ENCODE results near the gene CELF5.
"Not testable (repeated sequence)": the region's sequence is repeated elsewhere in the genome, so short reads cannot be mapped to it uniquely, and the experiment has no call there.

Gene CELF5

DNA sequence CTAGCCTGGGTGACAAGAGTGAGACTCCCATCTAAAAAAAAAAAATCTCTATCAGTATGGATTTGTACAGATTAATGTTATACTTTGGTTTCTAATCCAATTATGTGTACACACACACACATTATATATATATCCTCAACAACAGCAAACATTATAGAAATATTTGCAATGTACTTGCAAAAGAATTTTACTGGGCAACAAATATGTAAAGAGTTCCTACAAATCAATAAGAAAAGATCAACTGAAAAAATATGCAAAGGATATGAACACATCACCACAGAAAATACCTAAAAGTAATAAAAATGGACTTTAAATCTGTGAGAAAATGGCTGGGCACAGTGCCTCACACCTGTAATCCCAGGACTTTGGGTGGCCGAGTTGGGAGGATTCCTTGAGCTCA is 101.0 kb downstream of the CELF5 start:
- DNase-seq = no peak

DNA sequence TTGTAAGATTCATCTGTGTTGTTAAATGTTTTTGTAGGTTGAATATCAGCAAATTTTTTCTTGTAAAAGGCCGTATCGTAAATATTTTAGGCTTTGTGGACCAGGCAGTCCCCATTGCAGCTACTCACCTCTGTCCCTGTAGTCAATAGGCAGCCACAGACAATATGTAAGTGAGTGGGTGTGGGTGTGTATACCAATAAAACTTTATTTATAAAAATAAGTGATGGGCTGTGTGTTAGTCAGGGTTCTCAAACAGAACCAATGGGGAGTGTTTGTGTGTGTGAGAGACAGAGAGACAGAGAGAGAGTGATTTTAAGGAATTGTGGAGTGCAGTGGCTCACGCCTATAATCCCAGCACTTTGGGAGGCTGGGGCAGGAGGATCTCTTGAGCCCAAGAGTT is 104.3 kb downstream of the CELF5 start:
- no peak for DNase-seq

DNA sequence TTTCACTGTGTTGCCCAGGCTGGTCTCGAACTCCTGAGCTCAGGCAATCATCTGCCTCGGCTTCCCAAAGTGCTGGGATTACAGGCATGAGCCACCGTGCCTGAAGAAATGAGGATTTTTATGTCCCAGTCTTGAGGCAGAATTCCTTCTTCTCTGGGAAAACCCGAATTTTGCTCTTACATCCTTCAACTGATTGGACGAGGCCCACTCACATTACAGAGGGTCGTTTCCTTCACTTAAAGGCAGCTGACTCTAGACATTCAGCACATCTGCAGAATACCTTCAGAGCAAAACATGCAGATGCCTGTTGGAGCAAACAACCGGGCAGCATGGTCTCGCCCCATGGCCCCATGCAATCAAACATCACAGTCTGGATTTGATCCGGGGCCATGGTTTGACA is 105.6 kb downstream of the CELF5 start:
- no peak for DNase-seq

DNA sequence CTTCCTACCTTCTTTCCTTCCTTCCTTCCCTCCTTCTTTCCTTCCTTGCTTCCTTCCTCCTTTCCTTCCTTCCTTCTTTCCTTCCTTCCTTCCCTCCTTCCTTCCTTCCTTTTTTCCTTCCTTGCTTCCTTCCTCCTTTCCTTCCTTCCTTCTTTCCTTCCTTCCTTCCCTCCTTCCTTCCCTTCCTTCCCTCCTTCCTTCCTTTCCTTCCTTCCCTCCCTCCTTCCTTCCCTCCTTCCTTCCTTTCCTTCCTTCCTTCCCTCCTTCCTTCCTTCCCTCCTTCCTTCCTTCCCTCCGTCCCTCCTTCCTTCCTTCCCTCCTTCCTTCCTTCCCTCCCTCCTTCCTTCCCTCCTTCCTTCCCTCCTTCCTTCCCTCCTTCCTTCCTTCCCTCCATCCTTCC is 107.8 kb downstream of the CELF5 start:
- not testable (repeated sequence) for DNase-seq

DNA sequence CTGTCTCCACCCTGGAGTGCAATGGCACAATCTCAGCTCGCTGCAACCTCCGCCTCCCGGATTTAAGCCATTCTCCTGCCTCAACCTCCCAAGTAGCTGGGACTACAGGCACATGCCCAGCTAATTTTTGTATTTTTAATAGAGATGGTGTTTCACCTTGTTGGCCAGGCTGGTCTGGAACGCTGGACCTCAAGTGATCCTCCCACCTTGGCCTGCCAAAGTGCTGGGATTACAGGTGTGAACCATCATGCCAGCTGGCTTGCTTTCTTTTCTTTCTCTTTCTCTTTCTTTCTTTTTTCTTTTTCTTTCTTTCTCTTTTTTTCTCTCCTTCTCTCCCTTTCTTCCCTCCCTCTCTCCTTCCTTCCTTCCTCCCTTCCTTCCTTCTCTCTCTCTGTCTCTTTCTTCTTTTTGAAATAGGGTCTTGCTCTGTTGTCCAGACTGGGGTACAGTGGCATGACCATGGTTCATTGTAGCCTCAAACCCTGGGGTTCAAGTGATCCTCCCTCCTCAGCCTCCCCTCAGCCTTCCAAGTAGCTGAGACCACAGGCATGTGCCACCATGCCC is 108.6 kb downstream of the CELF5 start:
- no peak for DNase-seq

DNA sequence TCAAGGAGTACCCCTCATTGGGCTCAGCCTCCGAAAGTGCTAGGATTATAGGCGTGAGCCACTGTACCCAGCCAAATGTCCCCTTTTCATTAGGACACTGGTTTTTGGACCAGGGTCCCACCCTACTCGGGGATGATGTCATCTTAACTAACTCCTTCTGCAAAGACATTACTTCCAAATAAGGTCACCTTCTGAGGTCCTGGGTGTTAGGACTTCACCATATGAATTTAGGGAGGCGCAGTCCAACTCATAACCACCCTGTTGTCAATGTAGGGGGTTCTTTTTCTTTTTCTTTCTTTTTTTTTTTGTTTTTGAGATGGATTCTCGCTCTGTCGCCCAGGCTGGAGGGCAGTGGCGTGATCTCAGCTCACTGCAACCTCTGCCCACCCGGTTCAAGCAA is 109.2 kb downstream of the CELF5 start:
- no peak for DNase-seq

DNA sequence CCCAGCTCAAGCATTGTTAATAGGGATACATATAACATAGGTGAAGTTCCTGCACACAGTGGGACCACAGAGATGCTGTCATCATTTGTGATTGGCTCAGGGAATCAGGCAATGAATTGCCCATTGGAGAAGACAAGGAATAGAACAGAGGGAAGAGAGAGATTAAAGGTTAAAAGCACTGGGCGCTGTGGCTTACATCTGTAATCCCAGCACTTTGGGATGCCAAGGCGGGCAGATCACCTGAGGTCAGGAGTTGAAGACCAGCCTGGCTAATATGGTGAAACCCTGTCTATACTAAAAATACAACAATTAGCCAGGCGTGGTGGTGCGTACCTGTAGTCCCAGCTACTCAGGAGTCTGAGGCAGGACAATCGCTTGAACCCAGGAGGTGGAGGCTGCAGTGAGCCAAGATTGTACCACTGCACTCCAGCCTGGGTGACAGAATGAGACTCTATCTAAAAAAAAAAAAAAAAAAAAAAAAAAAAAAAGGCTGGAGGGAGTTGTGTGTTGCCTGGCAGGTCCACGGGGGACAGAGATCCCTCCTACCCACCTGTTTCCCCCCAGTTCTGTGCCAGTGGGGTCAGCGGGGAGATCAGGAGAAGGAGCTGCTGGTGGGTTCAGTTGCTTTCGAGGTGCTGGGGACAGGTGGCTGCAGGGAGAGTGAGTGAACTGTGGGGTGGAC is 110.4 kb downstream of the CELF5 start:
- DNase-seq = not testable (repeated sequence)

DNA sequence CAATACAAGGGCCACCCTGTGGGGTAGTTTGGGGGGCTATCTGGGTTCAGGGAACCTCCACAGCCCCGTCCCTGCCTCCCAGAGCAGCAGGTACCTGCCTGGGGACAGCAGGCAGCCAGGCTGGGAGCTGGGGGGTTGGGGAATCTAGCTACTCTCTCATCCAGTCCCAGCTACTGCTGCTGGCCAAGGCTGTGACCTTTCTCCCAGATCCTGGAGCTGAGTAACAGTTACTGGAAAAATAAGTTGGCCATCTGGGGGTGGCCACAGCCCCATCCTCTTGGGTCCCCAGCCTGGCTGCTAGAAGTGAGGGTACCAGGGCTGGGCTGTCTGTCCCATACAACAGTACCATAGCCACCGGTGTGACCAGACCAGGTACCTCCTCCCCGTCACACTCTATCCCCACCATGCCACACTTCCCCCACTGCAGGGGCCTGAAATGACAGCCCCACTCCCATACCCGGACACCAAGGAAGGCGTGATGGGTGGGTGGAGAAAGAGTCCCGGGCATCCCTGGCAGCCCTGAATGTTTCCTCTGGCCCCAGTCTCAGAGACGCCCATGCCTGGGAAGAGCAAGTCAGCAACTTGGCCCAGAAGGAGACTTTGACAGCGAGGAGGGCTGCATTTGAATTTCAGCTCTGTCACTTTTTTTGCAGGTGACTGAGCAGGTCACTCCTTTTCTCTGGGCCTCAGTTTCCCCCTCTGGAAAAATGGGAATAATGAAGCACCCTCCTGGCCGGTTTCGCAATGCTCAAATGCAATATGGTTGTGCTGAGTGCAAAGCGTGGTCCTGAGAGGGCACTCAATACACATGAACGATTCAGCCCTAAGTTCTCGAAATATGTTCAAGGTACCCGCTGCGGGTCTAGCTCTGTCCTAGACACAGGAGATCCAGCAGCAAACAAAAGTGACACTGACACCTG is 111.2 kb downstream of the CELF5 start:
- DNase-seq = no peak

DNA sequence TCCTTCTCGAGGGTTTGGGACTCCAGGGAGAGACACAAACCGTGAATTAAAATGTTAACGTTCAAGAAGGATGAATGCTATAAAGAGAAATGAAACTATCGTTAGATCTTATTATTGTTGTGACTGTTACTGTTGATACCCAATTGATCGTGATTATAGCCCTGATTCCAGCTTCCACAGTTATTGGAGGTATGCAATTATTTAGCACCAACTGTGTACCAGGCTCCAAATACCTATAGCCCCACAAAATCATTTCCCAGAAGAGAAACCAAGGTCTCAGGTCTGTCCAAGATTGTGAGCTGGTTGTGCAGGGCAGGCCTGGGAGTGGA is 111.9 kb downstream of the CELF5 start:
- no peak for DNase-seq

DNA sequence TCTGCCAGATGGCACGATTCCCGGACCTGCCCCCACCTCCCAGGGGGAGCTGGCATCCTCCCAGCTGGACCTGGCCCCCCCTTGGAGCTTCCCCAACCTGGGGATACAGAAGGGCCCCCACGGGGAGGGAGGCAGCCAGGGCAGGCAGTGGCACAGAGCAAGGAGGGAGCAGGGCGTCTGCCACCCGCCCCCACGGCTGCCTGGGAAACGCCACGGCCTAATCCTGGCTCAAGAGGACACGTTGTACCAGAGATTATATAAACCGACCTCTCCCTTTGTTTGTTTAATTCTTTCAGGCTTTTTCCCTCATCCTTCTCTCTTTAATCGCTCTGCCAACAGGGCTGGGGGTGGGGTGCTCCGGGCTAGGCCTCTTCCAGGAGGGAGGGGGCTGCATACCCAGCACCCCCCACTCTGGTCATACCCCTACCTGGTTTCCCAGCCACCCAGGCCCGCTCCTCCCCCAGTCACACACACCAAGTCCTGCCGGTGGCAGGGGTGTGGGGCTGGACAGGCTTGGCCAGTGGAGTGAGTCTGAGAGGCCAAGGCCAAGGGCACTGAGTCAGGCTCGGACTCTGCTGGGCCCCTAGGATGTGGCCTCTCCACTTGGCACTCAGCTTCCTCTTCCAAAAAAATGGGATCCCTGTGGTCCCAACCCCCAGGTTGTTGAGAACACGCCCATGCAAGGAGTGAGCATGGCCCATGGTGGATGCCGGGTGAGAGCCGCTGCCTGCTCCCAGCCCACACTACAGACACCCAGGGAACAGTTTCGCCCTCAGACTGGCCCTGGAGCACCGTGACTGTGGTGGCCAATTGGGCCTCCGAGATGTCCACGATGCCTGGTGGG is 112.4 kb downstream of the CELF5 start:
- no peak for DNase-seq

DNA sequence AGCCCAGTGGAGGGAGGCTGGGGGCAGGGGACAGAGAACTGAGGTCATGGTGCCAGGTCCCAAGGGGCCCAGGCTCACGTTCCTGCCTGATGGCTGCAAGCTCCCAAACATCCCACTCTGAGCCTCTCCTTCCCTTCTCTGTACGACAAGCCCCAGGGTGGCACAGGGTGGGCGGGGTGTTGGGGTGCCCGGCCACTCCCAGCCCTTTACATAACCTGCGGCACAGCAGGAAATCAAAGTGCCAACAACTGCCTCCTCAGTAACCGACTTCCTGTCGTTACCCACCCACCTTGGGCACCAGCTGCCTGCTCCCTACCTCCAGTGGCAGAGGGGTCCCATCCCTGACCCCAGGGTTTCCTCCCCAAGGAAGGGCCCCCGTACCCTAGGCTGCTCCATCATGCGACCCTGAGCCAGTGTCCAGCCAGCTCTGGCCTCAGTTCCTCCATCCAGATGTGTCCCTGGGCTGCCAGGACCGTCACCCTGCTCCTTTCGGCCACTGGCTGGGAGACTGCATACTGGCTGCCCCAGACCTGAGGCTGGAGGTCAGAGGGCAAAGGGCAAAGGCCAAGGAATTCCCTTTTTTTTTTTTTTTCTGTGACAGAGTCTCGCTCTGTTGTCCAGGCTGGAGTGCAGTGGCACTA is 114.2 kb downstream of the CELF5 start:
- DNase-seq = peak in 2 of 4 experiments; percentile 52 to 60

DNA sequence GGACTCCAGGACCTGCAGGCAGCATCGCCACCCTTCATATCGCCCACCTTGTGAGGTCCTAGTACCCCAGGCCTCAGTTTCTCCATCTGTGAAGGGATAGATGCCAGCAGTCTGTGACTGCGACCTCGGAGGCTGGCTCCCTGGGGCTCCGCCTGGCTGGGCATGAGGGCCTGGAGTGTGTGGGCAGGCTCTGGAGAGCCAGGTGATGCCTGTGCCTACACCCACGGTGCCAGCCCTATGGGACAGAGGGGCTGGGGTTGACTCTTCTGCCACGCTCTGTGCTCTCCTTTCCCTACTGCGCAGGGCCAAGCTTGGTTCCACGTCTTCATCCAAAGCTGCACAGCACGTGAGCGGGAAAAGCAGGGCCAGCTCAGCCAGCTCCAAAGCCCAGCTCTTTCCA is 115.9 kb downstream of the CELF5 start:
- DNase-seq = no peak

DNA sequence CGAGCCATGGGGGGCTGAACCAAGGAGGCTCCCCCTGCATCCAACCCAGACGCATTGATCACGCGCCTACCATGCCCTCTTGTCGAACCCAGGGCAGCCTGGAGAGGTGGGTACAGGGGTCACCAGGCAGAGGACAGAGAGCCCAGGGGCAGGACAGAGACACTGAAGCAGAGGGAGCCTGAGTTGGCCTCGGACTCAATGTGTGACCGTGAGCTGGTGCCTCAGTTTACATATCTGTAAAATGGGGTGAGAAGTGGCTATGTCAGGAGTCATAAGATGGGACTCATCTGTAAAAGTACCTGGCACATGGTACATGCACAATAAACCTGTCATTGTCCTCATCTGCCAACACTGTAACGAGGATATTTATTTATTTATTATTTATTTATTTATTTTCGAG is 117.8 kb downstream of the CELF5 start:
- no peak for DNase-seq

DNA sequence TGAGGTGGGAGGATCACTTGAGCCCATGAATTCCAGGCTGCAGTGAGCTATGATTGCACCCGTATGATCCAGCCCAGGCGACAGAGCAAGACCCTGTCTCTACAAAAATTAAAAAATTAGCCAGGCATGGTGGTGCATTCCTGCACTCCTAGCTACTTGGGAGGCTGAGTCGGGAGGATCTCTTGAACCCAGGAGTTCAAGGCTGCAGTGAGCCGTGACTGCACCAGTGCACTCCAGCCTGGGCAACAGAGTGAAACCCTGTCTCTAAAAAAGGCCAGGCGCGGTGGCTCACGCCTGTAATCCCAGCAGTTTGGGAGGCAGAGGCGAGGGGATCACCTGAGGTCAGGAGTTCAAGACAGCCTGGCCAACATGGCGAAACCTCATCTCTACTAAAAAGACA is 118.5 kb downstream of the CELF5 start:
- DNase-seq = not testable (repeated sequence)

DNA sequence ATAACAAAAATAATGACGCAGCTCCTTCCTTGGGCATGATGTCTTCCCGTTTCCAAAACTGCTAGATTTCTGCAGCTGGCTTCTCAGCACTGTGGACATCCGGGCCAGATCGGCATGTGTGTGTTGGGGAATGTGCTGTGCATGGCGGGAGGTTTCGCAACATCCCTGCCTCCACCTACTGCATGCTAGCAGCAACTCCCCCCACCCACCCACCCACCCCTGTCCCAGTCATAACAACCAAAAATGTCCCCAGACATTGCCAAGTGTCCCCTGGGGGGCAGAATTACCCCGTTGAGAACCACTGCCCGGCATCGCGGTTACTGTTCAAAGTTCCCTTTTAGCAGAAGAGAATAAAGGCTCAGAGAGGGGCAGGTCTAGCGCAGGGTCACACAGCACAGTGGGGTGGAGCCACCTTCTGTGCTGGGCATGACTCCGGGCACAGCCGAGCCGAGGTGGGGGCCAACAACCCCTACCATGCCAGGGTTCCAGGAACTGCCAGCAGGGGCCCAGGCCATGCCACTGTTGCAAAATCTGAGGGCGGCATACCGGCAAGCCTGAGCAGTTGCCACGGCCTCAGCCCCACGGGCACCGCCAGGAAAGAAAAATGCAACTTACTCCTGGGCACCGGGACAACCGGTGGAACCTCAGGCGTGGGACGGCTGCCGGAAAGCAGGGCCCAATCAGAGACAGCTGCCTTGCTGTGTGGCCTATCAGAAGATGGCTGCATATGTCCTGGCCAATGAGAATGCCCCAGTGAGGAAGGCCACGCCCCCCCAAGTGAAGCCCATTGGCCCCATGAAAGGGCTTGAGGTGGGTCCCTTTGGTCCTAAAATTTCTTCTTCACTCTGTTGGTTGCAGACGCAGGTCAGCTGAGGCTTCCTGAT is 119.4 kb downstream of the CELF5 start:
- DNase-seq = no peak

DNA sequence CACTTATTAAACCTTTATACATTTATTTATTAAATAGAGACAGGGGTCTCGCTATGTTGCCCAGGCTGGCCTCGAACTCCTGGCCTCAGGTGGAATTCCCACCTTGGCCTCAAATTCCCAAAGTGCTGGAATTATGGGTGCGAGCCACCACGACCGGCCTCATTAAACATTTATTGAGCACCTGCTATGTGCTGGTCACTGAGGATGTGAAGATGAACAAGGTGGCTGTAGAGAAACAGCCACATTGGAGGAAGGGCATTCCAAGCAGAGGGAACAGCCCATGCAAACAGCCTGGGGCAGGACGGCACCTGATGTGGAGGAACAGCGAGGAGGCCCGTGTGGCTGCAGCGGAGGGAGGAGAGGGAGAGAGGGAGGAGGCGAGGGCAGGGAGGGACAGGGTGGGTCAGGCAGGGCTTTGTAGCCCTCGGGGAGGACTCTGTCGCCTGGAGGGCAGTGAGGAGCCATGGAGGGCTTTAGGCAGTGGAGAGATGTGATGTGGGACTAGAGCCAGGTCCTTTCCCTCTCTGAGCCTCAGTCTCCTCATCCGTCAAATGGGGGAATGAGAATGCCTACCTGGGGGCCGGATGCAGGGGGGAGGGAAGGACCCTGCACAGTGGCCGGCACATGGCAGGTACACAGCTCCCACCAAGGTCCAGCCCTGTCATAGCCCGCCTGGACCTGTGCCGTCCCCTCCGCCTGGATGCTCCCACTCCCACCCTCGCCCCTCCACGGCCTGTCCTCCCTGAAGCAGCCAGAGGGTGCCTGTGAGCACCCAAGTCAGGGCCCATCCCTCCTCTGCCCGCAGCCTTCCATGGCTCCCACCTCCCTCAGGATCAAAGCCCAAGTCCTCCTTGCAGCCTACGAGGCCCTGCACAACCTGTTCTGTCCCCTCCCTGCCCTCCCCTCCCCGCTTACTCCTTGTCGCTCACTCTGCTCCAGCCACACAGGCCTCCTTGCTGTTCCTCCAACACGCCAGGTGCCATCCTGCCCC is 120.4 kb downstream of the CELF5 start:
- DNase-seq = no peak

DNA sequence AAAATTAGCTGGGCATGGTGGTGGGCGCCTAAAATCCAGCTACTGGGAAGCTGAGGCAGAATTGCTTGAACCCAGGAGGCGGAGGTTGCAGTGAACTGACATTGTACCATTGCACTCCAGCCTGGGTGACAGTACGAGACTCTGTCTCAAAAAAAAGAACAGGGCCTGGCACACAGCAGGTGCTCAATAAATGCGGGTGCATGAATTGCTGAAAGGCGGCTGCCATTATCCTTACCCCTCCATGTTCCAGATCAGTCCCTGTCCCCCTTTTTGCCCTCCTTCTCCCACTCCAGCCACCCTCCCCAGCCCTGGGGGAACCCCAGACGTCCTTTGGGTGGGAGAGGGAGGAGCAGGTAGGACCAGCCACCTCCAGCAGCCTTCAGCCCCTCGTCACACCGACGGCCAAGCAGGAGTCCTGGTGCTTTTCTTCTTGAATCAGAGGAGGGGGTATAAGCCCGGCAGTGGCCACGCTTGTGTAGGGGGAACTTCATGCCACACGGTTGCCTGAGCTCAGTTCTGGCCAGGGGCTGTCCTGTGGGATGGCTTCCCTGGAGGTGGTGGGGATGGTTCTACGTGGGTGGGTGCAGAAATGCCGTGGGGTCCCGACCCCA is 121.5 kb downstream of the CELF5 start:
- no peak for DNase-seq
